Stimulated activated effector memory CD8-positive, alpha-beta T cell treated with anti-CD3 and anti-CD28 coated beads, Interleukin-12 subunit alpha, Interleukin-12 subunit beta, amount 100 ng/mL, for 72 hours (primary cell): ENCODE results near the gene PDCD1LG2.
A peak's percentile ranks its signal among the peaks of the same experiment; 100 is the strongest.

Source experiments
- ATAC-seq: fragments of 150-1000 bp; cut with Tn5 transposase; 2 replicates; pipeline ENCODE4 v1.10.0; 2021
- DNase-seq, 2 donors: peaks; one replicate each; pipeline ENCODE4 v3.0.0; 2021 to 2022; ENCODE audit warnings: low spot score in 2 of 2
- H3K27ac Mint-ChIP-seq: one replicate; pipeline ENCODE4 v1.8.0; 2022; ENCODE audit warnings: mild to moderate bottlenecking, mixed read lengths
- H3K36me3 Mint-ChIP-seq: one replicate; pipeline ENCODE4 v1.8.0; 2022; ENCODE audit warnings: mild to moderate bottlenecking, mixed read lengths
- H3K4me1 Mint-ChIP-seq: one replicate; pipeline ENCODE4 v1.8.0; 2022; ENCODE audit warnings: mixed read lengths
- H3K4me3 Mint-ChIP-seq: one replicate; pipeline ENCODE4 v1.8.0; 2022; ENCODE audit warnings: mild to moderate bottlenecking, mixed read lengths
- H3K9me3 Mint-ChIP-seq: one replicate; pipeline ENCODE4 v1.8.0; 2022; ENCODE audit warnings: mixed read lengths

Gene PDCD1LG2

DNA sequence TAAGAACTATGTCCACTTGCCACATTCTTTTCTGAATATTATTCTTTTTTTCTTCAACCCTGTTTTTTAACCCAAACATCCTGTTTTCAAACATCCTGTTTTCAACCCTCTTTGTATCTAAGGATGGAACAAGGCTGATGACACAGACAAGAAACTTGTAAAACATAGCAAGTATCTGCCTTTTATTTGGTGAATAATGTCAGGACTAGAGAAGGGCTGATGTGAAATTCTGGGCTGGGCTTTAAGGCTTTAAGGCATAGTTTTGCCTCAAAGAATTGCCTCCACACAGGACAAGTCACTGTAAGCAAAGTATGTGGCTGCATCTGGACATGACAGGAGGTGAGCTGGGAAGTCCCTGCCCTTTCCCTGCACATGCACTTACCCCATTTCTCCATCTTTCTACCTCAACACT, 76.1 kb downstream of the PDCD1LG2 start:
- Mint-ChIP-seq H3K27ac (peak overlapping the region; percentile 88), H3K9me3 (no peaks in the 10 kb centered on the region), H3K4me3 (no peak overlapping the region), H3K36me3 (no peaks in the 10 kb centered on the region), H3K4me1 (peaks cover 30% of the 10 kb centered on the region)
- ATAC-seq = peak; percentile 65
- DNase-seq = no peak

DNA sequence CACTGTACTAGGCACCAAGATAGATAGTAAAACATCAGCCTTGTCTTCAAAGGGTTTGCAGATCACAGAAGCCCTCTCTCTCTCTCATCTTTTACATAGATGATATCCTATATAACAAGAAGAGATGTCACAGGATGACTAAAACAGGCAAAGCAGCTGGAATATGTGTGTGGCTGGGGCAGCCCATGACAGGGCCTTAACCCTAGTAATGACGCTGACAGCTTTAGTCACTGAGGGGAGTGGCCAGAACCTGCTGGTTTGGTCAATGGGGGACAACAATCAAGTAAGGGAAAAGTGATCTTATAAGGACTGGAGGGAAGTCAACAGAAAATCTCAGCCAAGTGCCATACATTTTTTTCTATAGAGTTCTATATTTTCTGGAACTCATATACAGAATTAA, 76.7 kb downstream of the PDCD1LG2 start:
- Mint-ChIP-seq H3K4me3 (no peak overlapping the region), H3K36me3 (no peaks in the 10 kb centered on the region), H3K27ac (peak overlapping the region; percentile 88), H3K4me1 (peaks cover 30% of the 10 kb centered on the region), H3K9me3 (no peaks in the 10 kb centered on the region)
- DNase-seq (no peak), ATAC-seq (peak; percentile 91)

DNA sequence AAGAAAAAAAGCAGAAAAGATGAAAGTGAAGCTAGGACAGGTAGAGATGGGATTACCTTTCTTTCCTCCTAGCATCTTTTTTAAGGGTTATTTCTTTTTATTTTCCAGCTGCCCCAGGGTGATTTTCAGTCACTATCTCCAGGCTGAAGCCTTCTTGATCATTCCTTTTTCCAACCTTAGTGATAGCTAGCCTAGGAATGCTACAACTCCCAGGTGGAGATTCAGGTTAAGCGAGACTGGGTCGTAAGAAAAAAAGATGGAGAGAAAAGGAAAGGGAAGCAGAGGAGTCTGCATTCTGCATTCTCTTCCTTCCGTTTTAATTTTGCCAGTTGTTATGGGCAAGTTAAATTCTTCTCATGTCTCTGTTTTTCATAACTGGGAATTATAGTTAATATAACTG, 81.9 kb downstream of the PDCD1LG2 start:
- Mint-ChIP-seq H3K4me3 (no peak overlapping the region), H3K36me3 (peaks cover 5% of the 10 kb centered on the region), H3K4me1 (peaks cover 9% of the 10 kb centered on the region), H3K27ac (no peak overlapping the region), H3K9me3 (no peaks in the 10 kb centered on the region)
- no peak for ATAC-seq
- DNase-seq = no peak

DNA sequence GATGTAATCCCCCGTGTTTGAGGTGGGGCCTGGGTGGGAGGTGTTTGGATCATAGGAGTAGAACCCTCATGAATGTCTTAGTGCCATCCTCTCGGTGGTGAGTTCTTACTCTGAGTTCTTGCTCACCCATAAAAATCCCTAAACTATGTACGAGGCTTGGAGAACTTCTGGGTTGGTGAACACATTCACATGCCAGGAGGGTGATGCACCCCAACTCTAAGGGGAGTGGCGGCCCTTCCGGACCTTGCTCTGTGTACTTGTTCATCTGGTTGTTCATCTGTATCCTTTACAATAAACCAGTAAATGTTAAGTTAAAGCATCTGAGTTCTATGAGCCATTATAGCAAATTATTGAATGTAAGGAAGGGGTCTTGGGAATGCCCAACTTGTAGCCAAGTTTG, 82.6 kb downstream of the PDCD1LG2 start:
- H3K4me1 Mint-ChIP-seq = peaks cover 7% of the 10 kb centered on the region
- no peaks in the 10 kb centered on the region for H3K9me3 Mint-ChIP-seq
- ATAC-seq = no peak
- H3K27ac Mint-ChIP-seq = no peak overlapping the region
- peaks cover 5% of the 10 kb centered on the region for H3K36me3 Mint-ChIP-seq
- no peak for DNase-seq
- H3K4me3 Mint-ChIP-seq = no peak overlapping the region

DNA sequence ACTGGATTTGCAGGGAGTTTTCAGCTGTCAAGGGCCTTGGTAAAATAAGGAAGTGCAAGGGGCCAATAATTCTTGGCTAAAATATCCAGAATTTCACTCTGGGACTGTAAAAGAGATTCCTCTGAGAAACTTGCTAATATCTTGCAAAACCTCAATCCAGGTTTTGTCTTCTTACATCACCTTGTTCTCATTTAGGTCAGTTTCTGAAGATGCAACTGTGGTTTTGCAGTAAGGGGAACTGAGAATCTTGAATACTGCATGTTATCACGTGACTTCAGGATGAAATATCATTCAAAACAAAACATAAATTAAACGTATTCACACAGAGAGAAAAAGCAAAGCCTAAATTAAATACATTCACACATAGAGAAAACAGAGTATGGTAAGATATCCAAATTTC, 83.6 kb downstream of the PDCD1LG2 start:
- Mint-ChIP-seq H3K36me3 (peaks cover 5% of the 10 kb centered on the region), H3K27ac (no peak overlapping the region), H3K4me3 (no peak overlapping the region), H3K9me3 (no peaks in the 10 kb centered on the region), H3K4me1 (peaks cover 7% of the 10 kb centered on the region)
- DNase-seq (no peak), ATAC-seq (no peak)

DNA sequence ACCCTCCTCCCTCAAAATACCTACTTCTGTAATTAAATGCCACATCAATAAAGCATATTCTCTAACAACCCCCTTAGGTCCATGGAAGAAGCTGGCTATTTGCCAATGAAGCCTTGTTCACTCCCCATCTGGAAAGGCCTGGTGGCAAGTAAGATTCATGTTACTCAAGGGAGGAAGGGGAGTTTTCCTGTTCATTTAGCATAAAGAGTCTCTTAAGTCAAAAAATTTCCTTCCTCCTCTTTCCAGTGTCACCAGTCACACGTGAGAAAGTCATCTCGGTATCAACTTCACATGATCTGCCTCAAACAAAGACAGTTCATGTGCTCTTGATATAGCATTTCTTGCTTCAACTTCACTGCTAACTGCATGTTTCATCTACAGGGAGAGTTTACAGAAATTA, 85.8 kb downstream of the PDCD1LG2 start:
- Mint-ChIP-seq H3K4me3 (no peak overlapping the region), H3K4me1 (peaks cover 7% of the 10 kb centered on the region), H3K36me3 (peaks cover 5% of the 10 kb centered on the region), H3K27ac (no peak overlapping the region), H3K9me3 (no peaks in the 10 kb centered on the region)
- ATAC-seq (no peak), DNase-seq (no peak)

DNA sequence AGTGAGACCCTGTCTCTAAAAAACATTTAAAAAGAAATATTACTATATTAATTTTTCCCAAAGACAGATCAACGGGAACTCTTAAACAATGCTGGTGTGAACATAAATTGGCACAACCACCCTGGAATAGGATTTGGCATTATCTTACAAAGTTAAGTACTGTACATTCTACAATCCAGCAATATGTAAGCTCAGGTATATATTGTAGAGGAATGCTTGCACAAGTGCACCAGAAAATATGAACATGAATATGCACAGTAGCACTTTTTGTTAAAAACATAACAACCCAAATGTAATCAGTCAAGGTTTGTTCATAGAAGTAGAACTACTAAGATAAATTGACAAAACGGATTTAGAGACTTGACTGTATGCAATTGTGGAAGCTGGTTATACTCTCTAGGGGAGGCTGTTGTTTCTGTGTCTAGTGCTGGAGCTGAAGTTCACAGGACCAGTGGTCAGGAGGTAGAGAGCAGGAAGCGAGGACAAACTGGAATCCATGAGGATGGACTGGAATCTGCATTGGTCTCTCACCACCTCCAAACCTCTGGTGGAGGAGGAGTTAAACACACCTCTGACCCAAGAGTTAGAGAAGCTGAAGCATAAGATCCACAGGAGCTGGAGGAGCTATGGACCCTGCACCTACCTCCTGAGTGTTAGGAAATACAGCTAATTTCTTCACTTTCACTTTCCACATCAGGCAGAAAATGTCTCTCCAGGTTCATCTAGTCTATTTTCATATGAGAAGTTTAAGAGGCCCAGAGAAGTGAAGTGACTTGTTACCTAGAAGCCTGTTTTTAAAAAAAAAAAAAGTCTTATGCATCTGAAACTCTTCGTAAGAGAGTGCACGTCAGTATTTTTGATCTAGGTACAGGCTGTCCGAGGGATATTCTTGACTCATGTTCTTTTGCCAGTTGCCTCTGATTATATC, 98.2 kb downstream of the PDCD1LG2 start:
- H3K36me3 Mint-ChIP-seq = no peaks in the 10 kb centered on the region
- no peak overlapping the region for H3K27ac Mint-ChIP-seq
- ATAC-seq (no peak), DNase-seq (no peak)
- H3K9me3 Mint-ChIP-seq = no peaks in the 10 kb centered on the region
- no peak overlapping the region for H3K4me3 Mint-ChIP-seq
- peaks cover 6% of the 10 kb centered on the region for H3K4me1 Mint-ChIP-seq

DNA sequence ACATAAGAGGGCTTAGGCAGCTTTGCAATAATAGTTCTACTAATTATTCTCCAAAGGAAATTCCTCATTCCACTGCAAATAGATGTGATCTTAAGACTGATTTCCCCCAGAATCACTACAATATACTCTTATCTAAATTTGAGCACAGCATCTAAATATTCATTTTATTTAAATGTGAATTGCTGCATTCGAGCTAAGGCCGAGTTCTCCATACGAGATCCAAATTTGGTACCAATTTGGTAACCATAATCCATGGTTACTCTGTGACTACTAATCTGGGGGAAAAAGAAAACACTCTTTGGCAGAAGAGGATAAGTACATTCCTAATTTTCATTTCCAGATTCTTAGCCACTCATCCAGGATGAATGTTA, 98.9 kb downstream of the PDCD1LG2 start:
- no peak for DNase-seq
- no peaks in the 10 kb centered on the region for H3K9me3 Mint-ChIP-seq

DNA sequence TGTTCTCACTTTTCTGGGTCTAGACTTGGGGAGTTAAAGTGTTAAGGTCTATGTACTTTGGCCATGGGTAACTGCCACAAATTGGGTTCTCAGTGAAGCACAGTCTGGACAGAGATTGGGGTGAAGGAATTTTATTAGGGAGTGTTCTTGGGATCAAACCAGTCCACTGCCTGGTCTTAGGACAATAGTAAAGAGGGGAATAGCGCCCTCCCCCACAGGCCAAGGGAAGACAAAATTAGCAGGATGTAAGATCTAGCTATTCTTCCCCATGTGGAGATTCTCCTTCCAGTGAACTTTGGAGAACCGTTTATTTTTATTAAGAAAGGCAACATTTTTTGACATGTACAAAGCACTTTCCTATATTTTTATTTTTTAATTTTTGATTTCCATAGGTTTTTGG, 100.2 kb downstream of the PDCD1LG2 start:
- Mint-ChIP-seq H3K9me3 (no peaks in the 10 kb centered on the region), H3K36me3 (no peaks in the 10 kb centered on the region), H3K27ac (no peak overlapping the region), H3K4me3 (no peak overlapping the region), H3K4me1 (peaks cover 16% of the 10 kb centered on the region)
- DNase-seq = no peak
- ATAC-seq = no peak

More for the DNA sequence above, 98.9 kb downstream of the PDCD1LG2 start:
- peaks cover 6% of the 10 kb centered on the region for H3K4me1 Mint-ChIP-seq
- no peaks in the 10 kb centered on the region for H3K36me3 Mint-ChIP-seq
- no peak overlapping the region for H3K4me3 Mint-ChIP-seq
- no peak for ATAC-seq
- no peak overlapping the region for H3K27ac Mint-ChIP-seq

DNA sequence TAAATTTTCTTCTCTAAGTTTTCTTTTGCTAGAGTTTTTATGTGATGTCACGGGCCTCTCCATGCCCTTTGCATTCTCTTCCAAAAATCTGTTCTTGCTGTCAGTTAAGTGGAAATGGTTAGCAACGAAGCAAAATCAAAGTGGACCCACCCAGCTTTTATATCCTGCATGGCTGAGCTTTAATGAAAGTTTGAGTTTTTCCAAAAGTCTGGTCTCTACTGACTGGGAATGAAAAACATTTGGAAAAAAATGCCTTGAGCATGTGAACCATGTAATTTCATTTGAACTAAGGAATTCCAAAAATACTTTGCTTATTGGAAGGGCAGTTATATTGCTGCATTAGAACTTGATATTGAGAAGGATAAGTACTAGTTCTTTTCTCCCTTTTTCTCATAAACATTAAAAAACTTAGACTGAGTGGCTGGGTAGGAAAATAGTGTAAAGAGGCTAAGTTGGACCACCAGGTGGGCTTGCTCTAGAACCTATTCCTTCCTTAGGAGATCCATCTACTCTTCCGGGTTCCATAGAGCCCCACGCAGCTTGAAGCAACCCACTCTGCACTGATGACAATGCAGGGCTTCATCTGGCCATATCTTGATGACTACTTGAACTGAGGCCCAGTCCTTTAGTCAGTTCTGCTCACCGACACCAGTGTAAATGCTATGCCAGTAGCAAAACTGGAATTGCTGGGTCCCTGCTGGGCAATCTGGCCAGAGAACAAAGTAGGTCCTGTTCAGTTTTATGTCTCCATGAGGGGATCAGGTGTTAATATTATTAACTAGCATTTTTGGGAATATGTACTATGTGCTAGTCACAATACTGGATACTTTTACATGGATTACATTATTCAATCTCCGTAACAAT, 101.2 kb downstream of the PDCD1LG2 start:
- peaks cover 16% of the 10 kb centered on the region for H3K4me1 Mint-ChIP-seq
- H3K27ac Mint-ChIP-seq = no peak overlapping the region
- DNase-seq = no peak
- H3K4me3 Mint-ChIP-seq = no peak overlapping the region
- no peaks in the 10 kb centered on the region for H3K36me3 Mint-ChIP-seq
- ATAC-seq = no peak
- no peaks in the 10 kb centered on the region for H3K9me3 Mint-ChIP-seq

DNA sequence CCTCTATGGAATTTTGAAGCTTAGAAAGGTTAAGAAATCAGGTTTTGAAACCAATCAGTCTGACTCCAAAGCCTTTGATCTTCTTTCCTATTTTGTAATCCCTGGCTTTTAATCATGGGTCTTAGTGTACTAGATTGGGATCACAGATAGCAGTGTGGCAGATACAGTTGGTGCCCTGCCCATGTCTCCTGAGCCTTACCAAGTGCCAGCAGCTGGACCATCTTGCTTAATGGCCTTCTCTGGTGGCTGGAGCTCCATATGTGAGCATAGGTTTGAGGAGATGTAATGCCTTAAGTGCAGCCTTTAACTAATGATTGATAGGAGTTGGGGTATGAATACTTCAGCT, 101.8 kb downstream of the PDCD1LG2 start:
- ATAC-seq (no peak), DNase-seq (no peak)
- Mint-ChIP-seq H3K4me1 (peaks cover 16% of the 10 kb centered on the region), H3K27ac (no peak overlapping the region), H3K4me3 (no peak overlapping the region), H3K36me3 (no peaks in the 10 kb centered on the region), H3K9me3 (no peaks in the 10 kb centered on the region)

- no peaks in the 10 kb centered on the region for H3K9me3 Mint-ChIP-seq
- H3K36me3 Mint-ChIP-seq = no peaks in the 10 kb centered on the region
- H3K27ac Mint-ChIP-seq = no peak overlapping the region
- no peak for DNase-seq
- no peak overlapping the region for H3K4me3 Mint-ChIP-seq
- peaks cover 19% of the 10 kb centered on the region for H3K4me1 Mint-ChIP-seq
- ATAC-seq = peak; percentile 90
Observed at GRCh38 chr9:5614192-5614591, 103.9 kb downstream of the PDCD1LG2 start.

- H3K4me1 Mint-ChIP-seq = peaks cover 19% of the 10 kb centered on the region
Observed at GRCh38 chr9:5614985-5615384, 104.7 kb downstream of the PDCD1LG2 start.

GRCh38 chr9:5617749-5618148, 107.4 kb downstream of the PDCD1LG2 start:
- Mint-ChIP-seq H3K36me3 (no peaks in the 10 kb centered on the region), H3K4me3 (no peak overlapping the region), H3K4me1 (peaks cover 19% of the 10 kb centered on the region), H3K27ac (no peak overlapping the region), H3K9me3 (no peaks in the 10 kb centered on the region)
- DNase-seq = no peak
- peak; percentile 80 for ATAC-seq

More at GRCh38 chr9:5614985-5615384, 104.7 kb downstream of the PDCD1LG2 start:
- Mint-ChIP-seq H3K4me3 (no peak overlapping the region), H3K36me3 (no peaks in the 10 kb centered on the region), H3K9me3 (no peaks in the 10 kb centered on the region), H3K27ac (no peak overlapping the region)
- no peak for ATAC-seq
- no peak for DNase-seq

DNA sequence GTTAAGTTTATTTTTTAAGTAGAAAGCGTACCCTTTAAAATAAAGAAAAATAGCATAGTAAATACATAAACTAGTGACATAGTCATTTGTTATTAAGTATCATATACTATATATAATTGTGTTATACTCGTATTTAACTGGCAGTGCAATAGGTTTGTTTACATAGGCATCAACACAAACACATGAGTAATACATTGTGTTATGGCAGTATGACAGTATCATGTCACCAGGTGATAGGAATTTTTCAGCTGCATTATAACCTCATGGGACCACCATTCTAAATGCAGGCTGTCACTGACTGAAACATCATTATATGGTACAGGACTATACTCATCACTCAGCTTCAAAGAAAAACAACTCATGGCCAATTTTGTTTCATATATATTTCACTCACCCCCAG, 110.2 kb downstream of the PDCD1LG2 start:
- DNase-seq (no peak), ATAC-seq (no peak)
- Mint-ChIP-seq H3K4me1 (peaks cover 16% of the 10 kb centered on the region), H3K9me3 (no peaks in the 10 kb centered on the region), H3K36me3 (no peaks in the 10 kb centered on the region), H3K4me3 (no peak overlapping the region), H3K27ac (no peak overlapping the region)
